ENCODE results near the gene TAF1C.

Gene TAF1C

GRCh38 chr16:84166796-84167695 lies 19.8 kb downstream of the TAF1C start:
- TF ChIP-seq CTCF (IDR thresholded peaks at IDR 0.05; ENCODE audit: extremely low read depth, missing control alignments): no peak
- DNase-seq (ENCODE audit: low spot score): no peak

- no peak for DNase-seq (ENCODE audit: low spot score)
- no peak for TF ChIP-seq CTCF (IDR thresholded peaks at IDR 0.05; ENCODE audit: extremely low read depth, missing control alignments)
Measured at GRCh38 chr16:84165746-84166145, 21.1 kb downstream of the TAF1C start.

- DNase-seq (ENCODE audit: low spot score): no peak
- TF ChIP-seq CTCF (IDR thresholded peaks at IDR 0.05; ENCODE audit: extremely low read depth, missing control alignments): no peak
Measured at GRCh38 chr16:84161801-84162200, 25.1 kb downstream of the TAF1C start.

GRCh38 chr16:84161037-84161436 lies 25.8 kb downstream of the TAF1C start:
- DNase-seq (ENCODE audit: low spot score): no peak
- TF ChIP-seq CTCF (IDR thresholded peaks at IDR 0.05; ENCODE audit: extremely low read depth, missing control alignments): no peak

GRCh38 chr16:84159800-84160199 lies 27.1 kb downstream of the TAF1C start:
- no peak for DNase-seq (ENCODE audit: low spot score)
- no peak for TF ChIP-seq CTCF (IDR thresholded peaks at IDR 0.05; ENCODE audit: extremely low read depth, missing control alignments)

- TF ChIP-seq CTCF (IDR thresholded peaks at IDR 0.05; ENCODE audit: extremely low read depth, missing control alignments): no peak
- DNase-seq (ENCODE audit: low spot score): no peak
Measured at GRCh38 chr16:84159007-84159406, 27.9 kb downstream of the TAF1C start.

GRCh38 chr16:84156342-84156784 lies 30.5 kb downstream of the TAF1C start:
- no peak for TF ChIP-seq CTCF (IDR thresholded peaks at IDR 0.05; ENCODE audit: extremely low read depth, missing control alignments)
- no peak for DNase-seq (ENCODE audit: low spot score)
